Subcutaneous abdominal adipose tissue (tissue), 5 donors: ENCODE measurements around the gene CIT.
A peak's percentile ranks its signal among the peaks of the same experiment; 100 is the strongest.
"Not testable (repeated sequence)": the region's sequence is repeated elsewhere in the genome, so short reads cannot be mapped to it uniquely, and the experiment has no call there.

Source experiments
- H3K27ac ChIP-seq: one replicate; pipeline ENCODE4 v1.7.0; 2013; ENCODE audit warnings: low read depth, mild to moderate bottlenecking, inconsistent platforms, low read length, moderate library complexity
- H3K27me3 ChIP-seq, 5 donors: one replicate each; pipeline ENCODE4 v1.7.0; 2013; ENCODE audit warnings: low read length in 5 of 5, inconsistent platforms in 1 of 5; ENCODE audit not compliant: control insufficient read depth in 5 of 5, insufficient read depth in 4 of 5
- H3K36me3 ChIP-seq, 5 donors: one replicate each; pipeline ENCODE4 v1.7.0; 2013; ENCODE audit warnings: low read length in 5 of 5; ENCODE audit not compliant: control insufficient read depth in 5 of 5, insufficient read depth in 5 of 5
- H3K4me1 ChIP-seq, 5 donors: one replicate each; pipeline ENCODE4 v1.7.0; 2013; ENCODE audit warnings: low read length in 5 of 5, mild to moderate bottlenecking in 3 of 5, moderate library complexity in 1 of 5; ENCODE audit not compliant: control insufficient read depth in 5 of 5, insufficient read depth in 5 of 5
- H3K4me3 ChIP-seq, 5 donors: one replicate each; pipeline ENCODE4 v1.7.0; 2013; ENCODE audit warnings: low read length in 5 of 5, low read depth in 1 of 5
- H3K9ac ChIP-seq, 5 donors: one replicate each; pipeline ENCODE4 v1.7.0; 2013; ENCODE audit warnings: low read length in 5 of 5, mild to moderate bottlenecking in 4 of 5, moderate library complexity in 3 of 5
- H3K9me3 ChIP-seq, 5 donors: one replicate each; pipeline ENCODE4 v1.7.0; 2013; ENCODE audit warnings: low read length in 5 of 5; ENCODE audit not compliant: control insufficient read depth in 5 of 5
- donor health status: healthy.
- donor health status: healthy.
- donor health status: healthy.
- donor health status: healthy.
- donor health status: healthy.

CIT gene

DNA sequence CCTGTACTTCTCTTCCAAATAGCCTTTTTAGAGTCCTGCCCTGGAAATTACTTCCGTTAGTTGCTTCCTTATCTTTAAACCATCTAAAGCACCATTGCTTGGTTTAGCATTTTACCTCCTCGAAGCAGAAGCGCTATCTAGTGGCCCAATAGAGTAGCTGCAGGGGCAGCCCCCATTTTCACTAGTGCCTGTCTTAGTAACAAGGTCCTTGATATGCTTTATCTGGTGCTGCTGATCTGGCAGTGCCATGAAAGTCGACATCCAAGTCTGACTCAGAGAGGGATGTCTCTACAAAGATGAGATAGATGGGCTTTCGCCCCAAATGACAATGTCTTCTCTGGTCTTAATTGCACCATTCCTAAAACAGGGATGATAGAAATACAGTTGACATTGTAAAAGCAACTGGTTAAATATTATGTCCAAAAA lies 25.0 kb upstream of the CIT start:
- Histone ChIP-seq H3K27ac (no peak overlapping the region), H3K9ac (no peak overlapping the region), H3K9me3 (no peaks in the 10 kb centered on the region), H3K4me1 (no peaks in the 10 kb centered on the region), H3K36me3 (no peaks in the 10 kb centered on the region), H3K27me3 (peaks cover 0 to 3% (median 0%) of the 10 kb centered on the region in 5 donors), H3K4me3 (no peak overlapping the region)

DNA sequence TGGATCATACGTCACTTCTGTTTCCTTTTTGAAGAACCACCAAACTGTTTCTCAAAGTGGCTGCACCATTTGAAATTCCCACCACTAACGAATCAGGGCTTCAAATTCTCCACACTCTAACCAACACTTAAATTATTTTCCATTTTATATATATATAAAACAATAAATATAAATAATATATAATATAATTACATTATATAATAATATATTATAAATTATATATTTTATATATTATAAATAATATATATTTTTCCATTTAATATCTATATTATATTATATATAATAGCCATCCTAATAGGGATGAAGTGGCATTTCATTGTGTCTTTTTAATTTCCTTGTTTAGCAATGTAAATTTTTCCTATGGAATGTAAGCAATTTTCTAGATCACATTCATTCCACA lies 24.6 kb upstream of the CIT start:
- Histone ChIP-seq H3K36me3 (no peaks in the 10 kb centered on the region), H3K4me1 (no peaks in the 10 kb centered on the region), H3K4me3 (no peak overlapping the region), H3K9me3 (no peaks in the 10 kb centered on the region), H3K9ac (no peak overlapping the region), H3K27me3 (peaks cover 0 to 3% (median 0%) of the 10 kb centered on the region in 5 donors), H3K27ac (no peak overlapping the region)

DNA sequence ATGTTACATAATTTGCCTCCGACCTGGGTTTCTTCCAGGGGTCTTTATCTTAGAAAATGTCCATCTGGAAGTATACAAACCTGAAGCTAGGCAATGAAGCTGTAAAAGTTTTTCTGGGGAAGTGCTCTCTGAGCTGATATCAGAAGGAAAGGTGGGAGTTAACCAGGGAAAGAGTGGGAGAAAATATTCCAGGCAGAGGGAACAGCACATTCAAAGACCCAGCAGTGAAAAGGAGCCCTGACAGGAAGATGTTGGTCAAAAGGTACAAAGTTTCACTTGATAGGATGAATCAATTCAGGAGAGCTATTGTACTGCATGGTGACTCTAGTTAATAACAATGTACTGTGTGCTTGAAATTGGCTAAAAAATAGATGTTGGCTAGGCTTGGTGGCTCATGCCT lies 17.8 kb upstream of the CIT start:
- H3K9me3 ChIP-seq, result peaks cover 0 to 7% (median 6%) of the 10 kb centered on the region in 5 donors
- no peak overlapping the region for H3K9ac ChIP-seq
- no peaks in the 10 kb centered on the region for H3K36me3 ChIP-seq
- no peak overlapping the region for H3K4me3 ChIP-seq
- H3K27me3 ChIP-seq, result no peaks in the 10 kb centered on the region
- H3K27ac ChIP-seq, result no peak overlapping the region
- H3K4me1 ChIP-seq, result no peaks in the 10 kb centered on the region

DNA sequence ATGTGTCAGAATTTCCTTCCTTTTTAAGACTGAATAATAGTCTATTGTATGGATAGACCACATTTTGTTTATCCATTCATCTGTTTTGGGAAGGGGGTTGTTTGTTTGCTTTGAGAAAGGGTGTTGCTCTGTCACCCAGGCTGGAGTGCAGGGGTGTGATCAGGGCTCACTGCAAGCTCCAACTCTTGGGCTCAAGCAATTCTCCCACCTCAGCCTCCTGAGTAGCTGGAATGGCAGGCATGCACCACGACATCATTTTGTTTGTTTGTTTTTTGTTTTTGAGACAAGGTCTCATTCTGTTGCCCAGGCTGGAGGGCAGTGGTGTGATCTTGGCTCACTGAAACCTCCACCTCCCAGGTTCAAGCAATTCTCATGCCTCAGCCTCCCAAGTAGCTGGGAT lies 15.5 kb upstream of the CIT start:
- not testable (repeated sequence) for H3K27ac ChIP-seq, H3K27me3 ChIP-seq, H3K9me3 ChIP-seq, H3K4me1 ChIP-seq, H3K36me3 ChIP-seq, H3K4me3 ChIP-seq, H3K9ac ChIP-seq

DNA sequence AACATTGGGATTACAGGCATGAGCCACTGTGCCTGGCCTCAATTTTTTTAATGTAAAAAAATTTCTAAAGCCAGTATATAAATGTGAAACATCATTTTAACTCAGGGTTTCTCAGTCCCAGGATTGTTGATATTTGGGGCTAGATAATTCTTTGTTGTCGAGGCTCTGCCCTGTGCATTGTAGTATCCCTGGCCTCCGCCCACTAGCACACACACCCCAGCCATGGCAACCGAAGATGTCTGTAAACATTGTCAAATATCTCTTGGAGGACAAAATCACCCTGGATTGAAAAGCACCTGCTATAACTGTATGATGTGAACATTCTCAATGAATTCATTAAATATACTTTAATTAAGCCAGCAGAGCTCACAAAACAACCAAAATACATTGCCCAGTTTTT lies 8.4 kb upstream of the CIT start:
- Histone ChIP-seq H3K9me3 (no peaks in the 10 kb centered on the region), H3K27me3 (no peaks in the 10 kb centered on the region), H3K36me3 (no peaks in the 10 kb centered on the region), H3K4me1 (no peaks in the 10 kb centered on the region), H3K4me3 (no peak overlapping the region), H3K9ac (no peak overlapping the region), H3K27ac (no peak overlapping the region)

DNA sequence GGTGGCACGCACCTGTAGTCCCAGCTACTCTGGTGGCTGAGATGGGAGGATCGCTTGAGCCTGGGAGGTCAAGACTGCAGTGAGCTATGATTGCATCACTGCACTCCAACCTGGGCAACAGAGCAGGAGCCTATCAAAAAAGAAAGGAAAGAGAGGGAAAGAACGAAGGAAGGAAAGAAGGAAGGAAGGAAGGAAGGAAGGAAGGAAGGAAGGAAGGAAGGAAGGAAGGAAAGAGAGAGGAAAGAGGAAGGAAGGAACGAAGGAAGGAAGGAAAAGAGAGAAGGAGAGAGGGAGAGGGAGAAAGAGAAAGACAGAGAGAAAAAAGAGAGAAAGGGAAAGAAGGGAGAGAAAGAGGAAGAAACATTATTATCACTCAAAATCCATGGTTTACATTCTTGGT lies 6.7 kb upstream of the CIT start:
- not testable (repeated sequence) for H3K4me1 ChIP-seq, H3K27ac ChIP-seq, H3K9me3 ChIP-seq, H3K27me3 ChIP-seq, H3K36me3 ChIP-seq, H3K9ac ChIP-seq, H3K4me3 ChIP-seq

DNA sequence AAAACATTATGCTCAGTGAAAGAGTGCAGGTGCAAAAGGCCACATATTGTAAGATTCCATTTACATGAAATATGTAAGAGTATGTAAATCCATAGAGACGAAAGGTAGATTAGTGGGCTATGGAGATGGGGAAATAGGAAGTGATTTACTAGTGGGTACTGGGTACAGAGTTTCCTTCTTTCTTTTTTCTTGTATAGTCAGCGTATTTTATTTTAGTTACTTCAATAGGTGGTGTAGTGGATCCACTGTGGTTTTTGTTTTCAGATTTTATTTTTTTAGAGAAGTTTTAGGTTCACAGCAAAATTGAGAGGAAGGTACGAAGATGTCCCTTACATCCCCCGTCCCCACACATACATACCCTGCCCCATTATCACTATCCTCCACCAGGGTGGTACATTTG lies 6.1 kb upstream of the CIT start:
- Histone ChIP-seq H3K4me1 (no peaks in the 10 kb centered on the region), H3K9me3 (no peaks in the 10 kb centered on the region), H3K27ac (no peak overlapping the region), H3K4me3 (no peak overlapping the region), H3K27me3 (no peaks in the 10 kb centered on the region), H3K36me3 (no peaks in the 10 kb centered on the region), H3K9ac (no peak overlapping the region)

DNA sequence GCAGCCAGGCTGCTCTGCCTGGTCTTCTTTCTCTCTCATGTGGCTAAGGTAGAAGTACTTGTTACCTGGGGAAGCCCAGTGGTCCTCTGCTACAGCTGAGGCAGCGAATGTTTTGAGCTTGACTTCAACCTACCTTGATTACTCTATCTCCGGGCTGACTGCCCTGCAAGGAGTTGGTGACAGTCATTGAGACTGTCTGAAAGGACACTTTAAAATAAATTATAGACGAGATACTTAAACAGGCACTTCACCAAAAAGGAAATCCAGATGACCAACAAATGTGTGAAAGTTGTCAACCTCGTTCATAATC lies 474 bp upstream of the CIT start:
- Histone ChIP-seq H3K4me3 (peak overlapping the region; percentile 41 to 84 (median 80)), H3K4me1 (peaks cover 0 to 14% (median 12%) of the 10 kb centered on the region in 5 donors), H3K27ac (no peak overlapping the region), H3K36me3 (no peaks in the 10 kb centered on the region), H3K27me3 (no peaks in the 10 kb centered on the region), H3K9me3 (no peaks in the 10 kb centered on the region), H3K9ac (peak overlapping the region in 1 of 5 donors; percentile 68)

DNA sequence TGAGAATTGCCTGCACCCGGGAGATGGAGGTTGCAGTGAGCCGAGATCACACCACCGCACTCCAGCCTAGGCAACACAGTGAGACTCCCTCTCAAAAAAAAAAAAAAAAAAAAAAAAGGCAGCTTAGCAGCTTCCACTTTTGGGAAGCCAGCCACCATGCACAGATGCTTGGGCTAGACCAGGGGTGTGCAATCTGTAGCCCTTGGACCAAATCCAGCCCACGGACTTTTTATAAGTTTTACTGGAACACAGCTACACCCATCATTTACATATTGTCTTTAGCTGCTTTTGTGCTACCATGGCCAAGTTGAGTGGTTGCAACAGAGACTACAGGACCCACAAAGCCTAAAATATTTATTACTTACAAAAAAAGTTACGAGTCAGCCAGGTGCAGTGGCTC lies 6.7 kb downstream of the CIT start:
- H3K9ac ChIP-seq, result no peak overlapping the region
- H3K27ac ChIP-seq, result no peak overlapping the region
- no peaks in the 10 kb centered on the region for H3K4me1 ChIP-seq
- no peaks in the 10 kb centered on the region for H3K9me3 ChIP-seq
- no peaks in the 10 kb centered on the region for H3K36me3 ChIP-seq
- no peak overlapping the region for H3K4me3 ChIP-seq
- no peaks in the 10 kb centered on the region for H3K27me3 ChIP-seq

DNA sequence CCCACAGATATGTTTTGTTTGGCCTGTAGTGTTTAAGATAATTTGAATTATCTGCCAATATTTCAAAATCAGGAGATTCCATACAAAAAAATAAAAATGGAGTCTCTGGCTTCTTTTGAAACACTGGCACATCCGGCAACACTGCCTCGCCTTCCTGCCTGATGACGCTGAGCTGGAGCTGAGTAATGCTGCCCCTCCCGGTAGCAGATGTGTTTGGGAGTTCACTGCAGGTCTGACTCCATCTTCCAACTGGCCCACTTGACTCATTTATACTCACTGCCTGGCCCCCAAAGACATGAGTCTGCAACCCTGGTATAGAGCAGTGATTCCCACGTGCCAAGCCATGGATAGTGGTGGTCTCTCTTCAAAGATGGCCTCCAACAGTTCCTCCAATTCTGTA lies 7.4 kb downstream of the CIT start:
- Histone ChIP-seq H3K27ac (no peak overlapping the region), H3K4me3 (no peak overlapping the region)

DNA sequence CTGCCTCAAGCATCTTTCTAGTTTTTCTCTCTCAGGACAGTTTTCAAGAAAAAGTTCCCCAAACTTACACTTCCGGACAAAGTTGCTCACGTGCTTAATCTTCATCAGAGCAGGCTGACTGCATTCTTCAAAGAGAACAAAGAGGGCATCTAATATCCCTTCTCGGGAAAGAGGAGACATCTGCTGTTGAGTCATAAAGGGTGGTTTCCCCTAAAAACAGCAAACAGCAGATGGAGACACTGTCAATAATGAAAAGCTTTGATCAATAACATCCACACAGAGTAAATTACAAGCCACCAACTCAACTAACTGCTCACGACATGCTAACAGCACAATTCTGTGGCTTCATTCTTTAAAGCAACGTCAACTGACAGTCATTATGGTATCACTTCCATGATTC lies 8.1 kb downstream of the CIT start:
- no peak overlapping the region for H3K9ac ChIP-seq
- H3K4me3 ChIP-seq, result no peak overlapping the region
- H3K36me3 ChIP-seq, result no peaks in the 10 kb centered on the region
- no peaks in the 10 kb centered on the region for H3K4me1 ChIP-seq
- no peaks in the 10 kb centered on the region for H3K27me3 ChIP-seq
- no peaks in the 10 kb centered on the region for H3K9me3 ChIP-seq
- no peak overlapping the region for H3K27ac ChIP-seq

More for the DNA sequence above, 7.4 kb downstream of the CIT start:
- H3K27me3 ChIP-seq, result no peaks in the 10 kb centered on the region
- no peaks in the 10 kb centered on the region for H3K9me3 ChIP-seq
- no peaks in the 10 kb centered on the region for H3K36me3 ChIP-seq
- H3K9ac ChIP-seq, result no peak overlapping the region
- H3K4me1 ChIP-seq, result no peaks in the 10 kb centered on the region
